ENCODE measurements around the gene KAT8. TPM values are rescaled to one million over a fixed set of nuclear protein-coding genes. Genes with fewer than 3 reads are reported as not detected.

Gene KAT8
- total and polyA plus RNA-seq, 2 of the 13 experiments (the other 11 are each of a cell fraction or from before 2014, with no cell fraction given) = 79.0 to 84.2 TPM

DNA sequence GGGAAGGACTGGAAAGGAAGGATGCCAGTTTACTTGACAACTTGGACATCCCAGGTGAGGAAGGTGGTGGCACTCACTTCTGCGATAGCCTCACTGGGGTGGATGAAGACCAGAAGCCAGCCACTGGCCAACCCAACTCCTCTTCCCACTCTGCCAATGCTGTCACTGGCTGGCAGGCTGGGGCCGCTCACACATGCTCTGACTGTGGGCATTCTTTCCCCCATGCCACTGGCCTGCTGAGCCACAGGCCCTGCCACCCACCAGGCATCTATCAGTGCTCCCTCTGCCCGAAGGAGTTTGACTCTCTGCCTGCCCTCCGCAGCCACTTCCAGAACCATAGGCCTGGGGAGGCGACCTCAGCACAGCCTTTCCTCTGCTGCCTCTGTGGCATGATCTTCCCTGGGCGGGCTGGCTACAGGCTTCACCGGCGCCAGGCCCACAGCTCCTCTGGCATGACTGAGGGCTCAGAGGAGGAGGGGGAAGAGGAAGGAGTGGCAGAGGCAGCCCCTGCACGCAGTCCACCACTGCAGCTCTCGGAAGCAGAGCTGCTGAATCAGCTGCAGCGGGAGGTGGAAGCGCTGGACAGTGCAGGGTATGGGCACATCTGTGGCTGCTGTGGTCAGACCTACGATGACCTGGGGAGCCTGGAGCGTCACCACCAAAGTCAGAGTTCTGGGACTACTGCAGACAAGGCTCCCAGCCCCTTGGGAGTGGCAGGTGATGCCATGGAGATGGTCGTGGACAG is 38.7 kb upstream of the KAT8 start:
- Histone ChIP-seq H3K36me3 (replicated peaks in 1 of 2; ENCODE audit: control insufficient read depth in 1 of 2, insufficient read depth in 2 of 2, low read length in 2 of 2) (peaks cover 29 to 53% of the 10 kb centered on the region in 2 experiments), H3K27ac (ENCODE audit: extremely low read length, insufficient read depth, low read length) (no peak overlapping the region), H3K27me3 (ENCODE audit: control insufficient read depth in 1 of 2, insufficient read depth in 2 of 2, low read length in 2 of 2) (no peaks in the 10 kb centered on the region; a peak in 1 of 5 replicates), H3K4me1 (ENCODE audit: insufficient read depth, low read length) (peaks cover 10% of the 10 kb centered on the region), H3K9me3 (ENCODE audit: low read length) (no peaks in the 10 kb centered on the region), H3K4me3 (replicated peaks in 1 of 3; ENCODE audit: insufficient read depth in 1 of 3, low read depth in 2 of 3, low read length in 3 of 3) (no peak overlapping the region), H3K79me2 (ENCODE audit: insufficient read depth, low read length) (peaks cover 19% of the 10 kb centered on the region), H3K4me2 (ENCODE audit: low read depth, low read length) (no peak overlapping the region), H3K9ac (ENCODE audit: insufficient read depth, low read depth, low read length) (no peak overlapping the region), H4K20me1 (ENCODE audit: insufficient read depth, low read length) (no peaks in the 10 kb centered on the region), H2AFZ (ENCODE audit: low read length) (no peak overlapping the region)
- no peak for FAIRE-seq
- in situ Hi-C loops (cut with HindIII; ENCODE audit: extremely low pct_ligation_motif_present, low pct_unique_long_range_greater_than_20kb) (no loop called here), intact Hi-C loops (cut with micrococcal nuclease; ENCODE audit: unreplicated experiment) (no loop called here)
- no TSS peak for BruUV-seq (replicated peaks)
- no peak for ATAC-seq
- TF ChIP-seq GABPA (IDR thresholded peaks at IDR 0.05; ENCODE audit: low read depth, low read length) (no peak), GABPA (CRISPR knock-in tag; IDR thresholded peaks at IDR 0.05; ENCODE audit: low read depth) (no peak), MXI1 (IDR thresholded peaks at IDR 0.05; ENCODE audit: borderline replicate concordance, low read depth, low read length) (no peak), RBFOX2 (IDR thresholded peaks at IDR 0.05; ENCODE audit: low read depth, low read length) (0 out of 2 replicates have a peak, but pooled peaks have one; percentile 36), MYNN (CRISPR knock-in tag; IDR thresholded peaks at IDR 0.05; ENCODE audit: low read depth) (no peak), ELF4 (CRISPR knock-in tag; IDR thresholded peaks at IDR 0.05; ENCODE audit: borderline replicate concordance) (no peak), PRPF4 (IDR thresholded peaks at IDR 0.05; ENCODE audit: low read depth, low read length, poor library complexity, severe bottlenecking) (no peak), FIP1L1 (IDR thresholded peaks at IDR 0.05; ENCODE audit: borderline replicate concordance, insufficient read depth, low read depth, low read length) (no peak), HNRNPL (IDR thresholded peaks at IDR 0.05; ENCODE audit: low read depth, low read length) (0 out of 2 replicates have a peak, but pooled peaks have one; percentile 12), PAF1 (CRISPR knock-in tag; IDR thresholded peaks at IDR 0.05) (0 out of 2 replicates have a peak, but pooled peaks have one; percentile 33), ZC3H13 (CRISPR knock-in tag; IDR thresholded peaks at IDR 0.05) (0 out of 2 replicates have a peak, but pooled peaks have one; percentile 68)
- TF ChIP-seq, protein P1, sequence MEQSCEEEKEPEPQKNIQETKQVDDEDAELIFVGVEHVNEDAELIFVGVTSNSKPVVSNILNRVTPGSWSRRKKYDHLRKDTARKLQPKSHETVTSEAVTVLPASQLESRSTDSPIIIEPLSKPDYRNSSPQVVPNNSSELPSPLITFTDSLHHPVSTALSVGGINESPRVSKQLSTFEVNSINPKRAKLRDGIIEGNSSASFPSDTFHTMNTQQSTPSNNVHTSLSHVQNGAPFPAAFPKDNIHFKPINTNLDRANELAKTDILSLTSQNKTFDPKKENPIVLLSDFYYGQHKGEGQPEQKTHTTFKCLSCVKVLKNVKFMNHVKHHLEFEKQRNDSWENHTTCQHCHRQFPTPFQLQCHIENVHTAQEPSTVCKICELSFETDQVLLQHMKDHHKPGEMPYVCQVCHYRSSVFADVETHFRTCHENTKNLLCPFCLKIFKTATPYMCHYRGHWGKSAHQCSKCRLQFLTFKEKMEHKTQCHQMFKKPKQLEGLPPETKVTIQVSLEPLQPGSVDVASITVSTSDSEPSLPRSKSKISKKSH (CRISPR knock-in tag; IDR thresholded peaks at IDR 0.05; ENCODE audit: borderline replicate concordance) = no peak
- TF ChIP-seq, protein P2, sequence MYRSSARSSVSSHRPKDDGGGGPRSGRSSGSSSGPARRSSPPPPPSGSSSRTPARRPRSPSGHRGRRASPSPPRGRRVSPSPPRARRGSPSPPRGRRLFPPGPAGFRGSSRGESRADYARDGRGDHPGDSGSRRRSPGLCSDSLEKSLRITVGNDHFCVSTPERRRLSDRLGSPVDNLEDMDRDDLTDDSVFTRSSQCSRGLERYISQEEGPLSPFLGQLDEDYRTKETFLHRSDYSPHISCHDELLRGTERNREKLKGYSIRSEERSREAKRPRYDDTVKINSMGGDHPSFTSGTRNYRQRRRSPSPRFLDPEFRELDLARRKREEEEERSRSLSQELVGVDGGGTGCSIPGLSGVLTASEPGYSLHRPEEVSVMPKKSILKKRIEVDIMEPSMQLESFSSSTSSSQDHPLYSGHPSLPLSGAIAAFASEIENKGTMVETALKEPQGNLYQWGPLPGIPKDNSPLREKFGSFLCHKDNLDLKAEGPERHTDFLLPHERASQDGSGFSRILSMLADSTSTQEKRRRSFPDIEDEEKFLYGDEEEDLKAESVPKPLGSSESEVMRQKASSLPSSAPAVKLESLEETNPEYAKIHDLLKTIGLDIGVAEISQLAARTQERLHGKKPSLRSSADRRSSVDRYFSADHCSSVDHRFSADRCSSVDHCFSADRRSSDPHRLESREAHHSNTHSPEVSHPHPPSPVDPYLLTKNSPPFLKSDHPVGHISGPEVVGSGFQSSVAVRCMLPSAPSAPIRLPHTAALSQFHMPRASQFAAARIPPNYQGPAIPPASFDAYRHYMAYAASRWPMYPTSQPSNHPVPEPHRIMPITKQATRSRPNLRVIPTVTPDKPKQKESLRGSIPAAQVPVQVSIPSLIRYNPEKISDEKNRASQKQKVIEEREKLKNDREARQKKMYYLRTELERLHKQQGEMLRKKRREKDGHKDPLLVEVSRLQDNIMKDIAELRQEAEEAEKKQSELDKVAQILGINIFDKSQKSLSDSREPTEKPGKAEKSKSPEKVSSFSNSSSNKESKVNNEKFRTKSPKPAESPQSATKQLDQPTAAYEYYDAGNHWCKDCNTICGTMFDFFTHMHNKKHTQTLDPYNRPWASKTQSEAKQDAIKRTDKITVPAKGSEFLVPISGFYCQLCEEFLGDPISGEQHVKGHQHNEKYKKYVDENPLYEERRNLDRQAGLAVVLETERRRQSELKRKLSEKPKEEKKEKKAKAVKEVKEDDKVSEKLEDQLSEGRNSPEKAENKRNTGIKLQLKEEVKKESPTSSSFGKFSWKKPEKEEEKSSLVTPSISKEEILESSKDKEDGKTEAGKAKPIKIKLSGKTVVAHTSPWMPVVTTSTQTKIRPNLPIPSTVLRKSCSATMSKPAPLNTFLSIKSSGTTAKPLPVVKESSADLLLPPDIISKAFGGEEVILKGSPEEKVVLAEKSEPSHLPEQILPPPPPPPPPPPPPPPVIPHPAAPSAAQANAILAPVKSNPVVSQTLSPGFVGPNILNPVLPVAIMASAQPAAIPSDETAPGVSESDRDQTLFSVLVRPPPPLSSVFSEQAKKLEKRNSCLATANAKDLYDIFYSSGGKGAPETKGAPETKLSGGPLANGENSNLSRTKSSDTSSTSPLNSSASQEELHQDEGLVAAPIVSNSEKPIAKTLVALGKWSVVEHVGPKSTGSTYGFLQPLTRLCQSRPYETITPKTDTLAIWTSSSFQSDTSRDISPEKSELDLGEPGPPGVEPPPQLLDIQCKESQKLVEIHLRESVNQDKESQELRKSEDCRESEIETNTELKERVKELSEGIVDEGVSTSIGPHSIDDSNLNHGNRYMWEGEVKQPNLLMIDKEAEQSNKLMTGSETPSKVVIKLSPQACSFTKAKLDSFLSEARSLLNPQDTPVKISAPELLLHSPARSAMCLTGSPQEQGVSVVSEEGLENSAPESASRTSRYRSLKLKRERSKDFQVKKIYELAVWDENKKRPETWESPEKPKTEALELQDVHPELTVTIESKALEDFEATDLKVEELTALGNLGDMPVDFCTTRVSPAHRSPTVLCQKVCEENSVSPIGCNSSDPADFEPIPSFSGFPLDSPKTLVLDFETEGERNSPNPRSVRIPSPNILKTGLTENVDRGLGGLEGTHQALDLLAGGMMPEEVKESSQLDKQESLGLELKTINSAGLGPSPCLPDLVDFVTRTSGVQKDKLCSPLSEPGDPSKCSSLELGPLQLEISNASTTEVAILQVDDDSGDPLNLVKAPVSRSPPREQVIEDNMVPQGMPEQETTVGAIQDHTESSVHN (CRISPR knock-in tag; IDR thresholded peaks at IDR 0.05) = no peak
- ChIA-PET CTCF (ENCODE audit: low intra/inter-chr PET ratio, low total read pairs) (no interaction called here), POLR2A (interaction anchor here (2.2 kb wide), 1 partner anchor 14 kb away, joined by 6 read pairs; no protein-coding TSS in a partner anchor)
- no peak for DNase-seq (ENCODE audit: low spot score)
- WGBS (ENCODE audit: low lambda C conversion rate) = 99% methylated on average over 15 of the region's 15 CpGs

All from HepG2 (cell line).